NCI-H187 treated with DMSO at 0.1 percent for 48 hours (cell line): ENCODE measurements around the gene RBM20.

Source experiments
- DNase-seq: peaks from one replicate; lab custom pipeline; 2025; lab: John Stamatoyannopoulos, UW

RBM20 gene

DNA sequence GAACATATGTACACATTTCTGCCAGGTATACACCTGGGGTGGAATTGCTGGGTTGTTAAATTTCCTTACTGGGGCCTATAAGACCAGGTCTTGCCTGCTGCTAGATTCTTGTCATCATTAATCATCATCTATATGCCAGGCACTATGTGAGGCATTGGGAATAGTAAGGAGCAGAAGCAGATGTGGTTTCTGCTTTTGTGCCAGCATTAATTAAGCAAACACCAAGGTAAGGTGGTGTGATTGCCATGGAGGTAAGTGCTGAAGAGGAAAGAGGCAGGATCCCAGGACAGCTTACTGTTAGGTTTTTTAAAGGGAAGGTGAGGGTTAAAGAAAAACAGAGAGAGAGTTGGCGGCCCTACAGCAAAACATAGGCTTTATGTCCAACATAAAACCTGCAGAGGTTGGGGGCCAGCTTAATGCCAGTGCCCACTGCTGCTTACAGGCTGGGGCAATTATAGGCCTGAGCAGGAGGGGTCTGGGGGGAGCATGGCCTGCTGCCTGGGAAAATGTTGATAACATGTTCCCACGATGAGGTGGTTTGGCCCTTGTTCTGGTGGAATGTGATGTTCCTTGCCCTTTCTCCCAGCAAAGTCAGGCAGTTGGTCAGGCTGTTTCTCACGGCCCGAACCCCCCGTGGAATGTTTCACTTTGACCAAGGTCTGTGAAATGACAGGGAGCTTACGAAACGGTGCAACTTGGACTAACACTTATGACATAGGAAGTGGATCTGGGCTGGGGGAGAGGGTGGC, 93.9 kb downstream of the RBM20 start:
- no peak for DNase-seq

GRCh38 chr10:110739811-110740271, 95.7 kb downstream of the RBM20 start:
- no peak for DNase-seq

- DNase-seq, result no peak
Observed at GRCh38 chr10:110742801-110743200, 98.7 kb downstream of the RBM20 start.

- DNase-seq, result no peak
Observed at GRCh38 chr10:110744782-110745181, 100.6 kb downstream of the RBM20 start.

DNA sequence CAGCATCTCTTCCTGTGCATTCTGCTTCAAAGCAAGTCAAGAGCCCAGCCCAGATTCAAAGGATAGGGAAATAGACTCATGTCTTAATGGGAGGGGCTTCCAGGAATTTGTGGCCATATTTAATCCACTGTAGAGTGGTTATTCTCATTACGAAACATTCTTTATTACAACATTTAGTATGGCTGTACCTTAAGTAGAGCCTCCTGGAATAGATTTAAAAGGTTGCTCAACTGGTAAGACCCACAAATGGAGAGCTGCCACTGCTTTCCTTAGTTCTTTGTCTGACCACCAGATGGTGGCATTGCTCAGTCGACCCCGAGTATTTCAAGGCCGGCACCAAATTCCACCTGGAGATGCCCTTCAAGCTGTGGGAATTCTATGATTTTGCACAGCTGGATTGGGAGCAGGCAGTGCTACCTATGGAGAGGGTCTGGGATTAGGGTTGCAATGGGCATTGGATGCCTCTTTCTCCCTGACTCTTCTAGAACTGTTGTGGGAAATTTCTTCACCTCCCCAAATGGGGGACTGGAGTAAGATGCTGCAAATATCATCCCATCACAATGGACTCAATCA, 102.2 kb downstream of the RBM20 start:
- DNase-seq, result peak; percentile 25

DNA sequence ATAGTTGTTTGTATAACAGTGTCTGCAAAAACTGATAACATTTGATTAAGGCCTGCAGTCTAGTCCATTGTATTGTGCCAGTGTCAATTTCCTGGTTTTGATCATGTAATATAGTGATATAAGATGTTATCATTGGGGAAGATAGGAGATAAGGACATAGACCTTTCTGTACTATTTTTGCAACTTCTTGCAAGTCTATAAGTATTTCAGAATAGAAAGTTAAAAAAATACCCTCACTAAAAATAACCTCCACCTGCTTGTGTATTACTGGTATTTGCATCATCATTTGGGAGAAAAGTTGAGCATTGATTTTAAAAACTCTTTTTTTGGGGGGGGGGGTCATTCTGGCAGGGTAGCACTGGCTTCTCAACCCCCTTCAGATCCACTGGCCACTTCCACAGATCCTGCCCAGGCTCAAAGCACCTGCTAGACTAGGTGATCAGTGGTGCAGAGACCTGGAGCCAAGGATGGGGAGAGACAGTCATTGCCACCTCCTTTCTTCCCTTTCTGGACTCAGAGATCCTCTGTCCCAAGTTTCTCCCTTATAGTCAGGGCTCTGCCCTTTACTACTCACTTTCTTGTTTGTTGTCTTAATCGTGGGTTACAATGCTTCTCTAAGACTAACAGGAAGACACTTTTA, 103.0 kb downstream of the RBM20 start:
- DNase-seq, result no peak

DNA sequence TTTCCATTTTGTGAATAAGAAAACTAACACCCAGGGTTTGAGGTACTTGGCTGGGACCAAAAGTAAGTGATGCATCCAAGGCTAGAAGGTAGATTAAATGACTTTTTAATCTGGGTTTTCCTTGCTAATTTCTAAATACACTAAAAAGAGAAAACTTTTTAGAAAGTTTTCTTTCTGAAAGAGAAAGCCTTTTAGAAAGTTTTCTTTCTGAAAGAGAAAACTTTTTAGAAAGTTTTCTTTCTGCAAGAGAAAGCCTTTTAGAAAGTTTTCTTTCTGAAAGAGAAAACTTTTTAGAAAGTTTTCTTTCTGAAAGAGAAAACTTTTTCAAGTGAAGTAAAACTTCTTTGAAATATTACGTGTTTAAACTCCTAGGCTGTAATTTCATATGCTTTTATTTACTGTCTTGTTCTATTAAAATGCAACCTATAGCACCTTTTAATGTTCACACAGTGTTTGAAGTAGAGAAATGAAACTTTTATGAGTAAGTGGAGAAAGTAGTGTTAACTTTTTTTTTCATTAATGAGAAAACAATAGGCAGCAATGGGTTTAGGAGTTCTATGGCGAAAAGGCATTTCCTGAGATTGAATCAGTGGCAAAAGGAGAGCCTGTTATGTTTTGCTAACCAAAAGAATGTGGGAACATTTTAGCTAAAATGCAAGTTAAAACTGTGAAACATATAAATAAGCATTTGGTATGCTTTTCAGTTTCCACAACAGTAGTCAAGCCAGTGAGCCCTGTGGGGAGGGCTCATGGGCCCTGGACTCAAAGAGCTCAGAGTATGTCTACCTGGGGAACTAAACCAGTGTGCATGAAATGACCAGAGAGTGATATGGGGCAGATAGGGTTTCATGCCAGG, 103.7 kb downstream of the RBM20 start:
- DNase-seq, result no peak

GRCh38 chr10:110748970-110749369, 104.8 kb downstream of the RBM20 start:
- no peak for DNase-seq

DNA sequence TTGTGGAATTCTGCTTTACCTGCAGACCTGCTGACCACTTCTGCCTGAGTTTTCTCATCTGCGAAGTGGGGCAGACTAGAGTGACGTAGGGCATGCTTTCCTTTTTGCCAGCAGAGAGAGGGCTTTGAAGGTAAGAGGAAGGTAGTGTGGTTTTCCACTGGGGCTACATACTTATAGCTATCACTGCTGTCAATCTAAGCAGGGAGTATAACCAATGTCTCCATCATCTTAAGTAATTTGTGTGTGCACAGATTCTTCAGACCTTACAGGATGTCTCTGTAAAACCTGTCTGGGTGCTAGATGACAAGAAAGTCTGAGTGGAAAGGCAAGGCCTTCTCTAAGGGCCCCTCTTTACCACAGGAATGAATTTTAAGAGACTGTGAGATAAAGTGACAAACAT, 106.8 kb downstream of the RBM20 start:
- no peak for DNase-seq

DNA sequence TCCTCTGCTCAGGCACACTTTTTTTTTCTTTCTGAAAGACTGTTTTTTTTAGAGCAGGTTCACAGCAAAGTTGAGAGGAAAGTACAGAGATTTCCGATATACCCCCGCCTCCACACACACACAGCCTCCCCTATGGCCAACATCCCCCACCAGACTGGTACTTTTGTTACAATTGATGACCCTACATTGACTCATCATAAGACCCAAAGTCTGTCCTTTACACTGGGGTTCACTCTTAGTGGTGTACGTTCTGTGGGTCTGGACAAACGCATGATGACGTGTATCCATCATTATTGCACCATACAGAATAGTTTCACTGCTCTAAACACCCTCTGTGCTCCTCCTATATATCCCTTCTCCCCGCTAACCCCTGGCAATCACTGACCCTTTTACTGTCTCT, 107.7 kb downstream of the RBM20 start:
- no peak for DNase-seq

DNA sequence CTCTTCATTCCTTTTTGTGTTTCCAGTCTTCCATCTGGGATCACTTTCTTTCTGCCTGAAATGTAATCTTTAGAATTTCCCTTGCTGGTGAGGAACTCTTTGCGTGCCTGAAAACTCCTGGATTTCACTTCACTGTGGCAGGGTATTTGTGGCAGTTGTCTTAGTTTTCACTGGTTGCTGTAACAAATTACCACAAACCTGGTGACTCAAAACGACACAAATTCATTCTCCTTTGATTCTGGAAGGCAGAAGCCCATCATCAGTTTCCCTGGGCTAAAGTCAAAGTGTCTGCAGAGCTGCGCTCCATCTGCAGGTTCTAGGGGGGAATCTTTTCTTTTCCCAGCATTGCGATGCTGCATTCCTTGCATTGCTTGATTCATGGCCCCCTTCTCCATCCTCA, 109.3 kb downstream of the RBM20 start:
- no peak for DNase-seq

- no peak for DNase-seq
Observed at GRCh38 chr10:110754375-110755105, 110.4 kb downstream of the RBM20 start.

DNA sequence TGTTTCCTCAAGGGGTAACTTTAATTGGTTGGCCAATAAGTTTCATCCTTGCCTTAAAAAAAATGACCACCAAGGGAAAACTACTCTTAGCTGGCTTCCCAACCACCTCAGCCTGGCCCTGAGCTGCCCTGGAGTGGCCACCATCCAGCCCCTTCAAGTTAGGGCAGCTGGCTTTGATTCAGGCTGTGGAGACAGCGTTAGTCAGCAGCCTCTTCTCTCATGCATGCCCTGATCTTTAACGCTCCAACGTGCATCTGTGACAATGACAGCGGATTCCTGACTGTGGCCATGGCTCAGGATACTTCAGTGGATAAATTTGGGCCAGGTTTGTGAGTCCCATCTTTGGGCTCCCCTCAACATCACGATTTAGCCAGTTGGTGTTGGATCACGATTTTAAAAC, 111.6 kb downstream of the RBM20 start:
- no peak for DNase-seq

DNA sequence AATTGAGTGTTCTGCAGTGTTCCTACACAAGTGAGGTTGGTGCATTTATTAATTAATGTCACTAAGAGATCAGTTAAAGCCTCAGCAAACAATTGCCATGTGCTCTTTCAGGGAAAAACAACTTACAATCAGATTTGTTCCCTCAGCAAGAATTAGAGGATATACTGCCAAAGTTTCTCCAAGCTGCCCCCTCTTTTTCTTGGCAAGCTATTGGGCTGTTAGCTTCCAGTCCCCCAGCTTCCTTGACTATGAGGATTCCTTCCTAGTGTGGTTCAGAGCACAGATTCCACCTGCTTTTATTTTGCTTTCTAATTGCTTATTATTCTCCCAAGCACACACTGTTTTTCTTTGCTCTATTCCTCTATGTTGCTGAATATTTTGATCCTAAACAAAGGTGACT, 112.7 kb downstream of the RBM20 start:
- no peak for DNase-seq

GRCh38 chr10:110757586-110757985, 113.5 kb downstream of the RBM20 start:
- no peak for DNase-seq

- DNase-seq, result no peak
Observed at GRCh38 chr10:110758128-110758765, 114.1 kb downstream of the RBM20 start.

DNA sequence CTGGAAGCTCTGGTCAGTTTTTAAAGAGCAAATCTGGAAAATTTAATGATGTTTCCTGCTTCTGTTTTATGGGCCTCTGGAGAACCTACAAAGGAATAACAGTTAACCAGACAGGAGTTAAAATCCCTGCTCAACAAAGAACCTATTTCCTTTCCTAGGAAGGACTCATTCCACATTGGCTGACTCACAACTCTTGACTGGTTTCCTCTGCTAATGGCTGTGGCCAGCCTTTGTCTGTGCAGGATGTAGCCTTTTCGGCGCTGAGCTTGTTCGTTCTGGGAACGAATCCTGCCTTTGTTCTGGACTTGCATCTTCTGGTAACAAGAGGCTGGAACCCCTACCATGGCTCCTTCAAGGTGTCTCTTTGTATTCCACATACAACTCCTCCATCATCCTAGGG, 114.8 kb downstream of the RBM20 start:
- no peak for DNase-seq

DNA sequence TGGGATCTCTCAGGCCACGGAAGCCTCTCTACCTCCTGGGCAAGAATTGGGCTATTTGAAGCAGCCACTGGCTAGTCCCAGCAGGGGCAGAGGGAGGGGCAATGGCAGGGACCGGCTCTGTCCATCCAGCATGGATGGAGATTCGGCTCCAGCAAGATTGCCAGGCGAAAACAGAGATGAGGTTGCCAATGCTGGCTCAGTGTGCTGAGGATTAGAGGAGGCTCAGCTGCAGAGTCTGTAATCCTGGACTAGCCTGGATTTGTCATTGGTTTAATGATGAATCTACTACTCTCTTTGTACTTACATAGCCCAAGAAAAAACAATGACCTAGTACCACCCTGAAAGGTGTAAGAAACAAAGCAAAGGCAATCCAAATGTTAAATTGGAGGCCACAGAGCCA, 115.4 kb downstream of the RBM20 start:
- no peak for DNase-seq

DNA sequence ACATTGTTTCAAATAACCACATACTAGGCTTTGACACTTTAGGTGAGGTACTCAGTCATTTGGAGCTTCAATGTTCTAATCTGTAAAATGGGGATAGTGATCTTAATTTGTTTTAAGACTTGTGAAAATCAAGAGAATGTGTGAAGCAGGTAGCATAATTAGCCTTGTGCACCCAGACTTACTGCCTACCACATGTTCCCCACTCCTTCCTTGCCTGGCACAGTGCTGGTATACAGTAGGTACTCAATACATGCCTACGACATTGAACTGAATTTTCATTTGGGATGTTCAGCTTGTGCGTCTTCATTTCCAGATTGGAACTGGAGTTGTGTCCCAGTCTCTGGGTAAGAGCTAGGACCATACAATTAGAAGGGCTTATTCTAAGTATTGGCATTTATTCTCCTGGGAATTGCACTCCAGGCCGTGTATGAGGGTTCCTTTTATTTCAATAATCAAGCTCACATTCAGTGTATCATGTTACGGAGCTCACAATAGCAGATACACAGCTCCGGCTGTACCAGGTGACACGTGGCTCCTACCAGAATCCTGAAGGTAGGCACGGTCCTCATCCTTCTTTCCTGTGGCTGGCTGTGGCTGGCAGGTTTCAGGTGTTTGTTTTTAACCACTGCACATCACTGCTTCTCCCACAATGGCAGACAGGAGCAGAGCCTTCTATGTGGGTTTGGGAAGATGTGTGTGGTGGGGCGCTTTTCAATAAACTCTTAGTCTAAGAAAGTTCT, 118.1 kb downstream of the RBM20 start:
- peak; percentile 64 for DNase-seq

GRCh38 chr10:110762849-110763211, 118.7 kb downstream of the RBM20 start:
- DNase-seq, result no peak

- no peak for DNase-seq
Observed at GRCh38 chr10:110764378-110764777, 120.2 kb downstream of the RBM20 start.
